ENCODE results near the gene LCTL. TPM values are rescaled to one million over a fixed set of nuclear protein-coding genes. Genes with fewer than 3 reads are reported as not detected.
A peak's percentile ranks its signal among the peaks of the same experiment; 100 is the strongest.

LCTL gene
- total and polyA plus RNA-seq, 2 donors (not counting 1 experiment from before 2014, with no cell fraction given): 0.66 to 0.96 TPM

GRCh38 chr15:66566963-66567531, 1.2 kb upstream of the LCTL start:
- Histone ChIP-seq H3K36me3 (ENCODE audit: control insufficient read depth, insufficient read depth, low read length) (no peaks in the 10 kb centered on the region), H3K4me1 (ENCODE audit: control insufficient read depth, extremely low read depth, insufficient read depth, low read length) (peaks cover 11% of the 10 kb centered on the region), H3K9ac (ENCODE audit: insufficient read depth, low read length) (no peak overlapping the region), H4K20me1 (ENCODE audit: control insufficient read depth, extremely low read depth, insufficient read depth, low read length) (no peaks in the 10 kb centered on the region), H3K9me3 (ENCODE audit: control insufficient read depth, insufficient read depth, low read depth, low read length) (no peaks in the 10 kb centered on the region), H3K4me2 (ENCODE audit: extremely low read depth, insufficient read depth, low read length) (peak overlapping the region; percentile 87), H3K27me3 (ENCODE audit: control insufficient read depth, insufficient read depth, low read length) (no peaks in the 10 kb centered on the region), H3K27ac (ENCODE audit: insufficient read depth, low read length) (no peak overlapping the region), H3K79me2 (ENCODE audit: control insufficient read depth, insufficient read depth, low read length) (no peaks in the 10 kb centered on the region), H3K4me3 (replicated peaks in 1 of 4; ENCODE audit: control extremely low read depth in 1 of 4, insufficient read depth in 1 of 4, low read depth in 3 of 4, low read length in 4 of 4) (no peak overlapping the region), H2AFZ (ENCODE audit: low read length) (peak overlapping the region; percentile 91)
- peak; percentile 70 to 73 for DNase-seq (ENCODE audit: low read depth in 2 of 2)
- TF ChIP-seq EZH2 (IDR thresholded peaks at IDR 0.05; ENCODE audit: low read length, missing control alignments) (no peak), CTCF (conservative IDR thresholded peaks at IDR 0.05 in 1 of 2, IDR thresholded peaks at IDR 0.05 in 1 of 2; ENCODE audit: low read depth in 1 of 2, low read length in 2 of 2) (peak; percentile 68 to 70)

- Histone ChIP-seq H3K79me2 (ENCODE audit: control insufficient read depth, insufficient read depth, low read length) (no peaks in the 10 kb centered on the region), H3K4me1 (ENCODE audit: control insufficient read depth, extremely low read depth, insufficient read depth, low read length) (peaks cover 11% of the 10 kb centered on the region), H3K27ac (ENCODE audit: insufficient read depth, low read length) (no peak overlapping the region), H3K4me3 (replicated peaks in 1 of 4; ENCODE audit: control extremely low read depth in 1 of 4, insufficient read depth in 1 of 4, low read depth in 3 of 4, low read length in 4 of 4) (no peak overlapping the region), H3K9ac (ENCODE audit: insufficient read depth, low read length) (no peak overlapping the region), H3K4me2 (ENCODE audit: extremely low read depth, insufficient read depth, low read length) (peak overlapping the region; percentile 51), H3K27me3 (ENCODE audit: control insufficient read depth, insufficient read depth, low read length) (no peaks in the 10 kb centered on the region), H2AFZ (ENCODE audit: low read length) (no peak overlapping the region), H3K36me3 (ENCODE audit: control insufficient read depth, insufficient read depth, low read length) (no peaks in the 10 kb centered on the region), H3K9me3 (ENCODE audit: control insufficient read depth, insufficient read depth, low read depth, low read length) (no peaks in the 10 kb centered on the region), H4K20me1 (ENCODE audit: control insufficient read depth, extremely low read depth, insufficient read depth, low read length) (no peaks in the 10 kb centered on the region)
- TF ChIP-seq CTCF (conservative IDR thresholded peaks at IDR 0.05 in 1 of 2, IDR thresholded peaks at IDR 0.05 in 1 of 2; ENCODE audit: low read depth in 1 of 2, low read length in 2 of 2) (no peak), EZH2 (IDR thresholded peaks at IDR 0.05; ENCODE audit: low read length, missing control alignments) (no peak)
- DNase-seq (ENCODE audit: low read depth in 2 of 2): no peak
Measured at GRCh38 chr15:66565141-66565641, 607 bp downstream of the LCTL start.

GRCh38 chr15:66564136-66565041, 1.4 kb downstream of the LCTL start:
- Histone ChIP-seq H3K27me3 (ENCODE audit: control insufficient read depth, insufficient read depth, low read length) (no peaks in the 10 kb centered on the region), H3K4me3 (replicated peaks in 1 of 4; ENCODE audit: control extremely low read depth in 1 of 4, insufficient read depth in 1 of 4, low read depth in 3 of 4, low read length in 4 of 4) (no peak overlapping the region), H3K4me1 (ENCODE audit: control insufficient read depth, extremely low read depth, insufficient read depth, low read length) (peaks cover 11% of the 10 kb centered on the region), H3K27ac (ENCODE audit: insufficient read depth, low read length) (no peak overlapping the region), H3K9me3 (ENCODE audit: control insufficient read depth, insufficient read depth, low read depth, low read length) (no peaks in the 10 kb centered on the region), H3K79me2 (ENCODE audit: control insufficient read depth, insufficient read depth, low read length) (no peaks in the 10 kb centered on the region), H3K4me2 (ENCODE audit: extremely low read depth, insufficient read depth, low read length) (no peak overlapping the region), H3K9ac (ENCODE audit: insufficient read depth, low read length) (no peak overlapping the region), H2AFZ (ENCODE audit: low read length) (no peak overlapping the region), H4K20me1 (ENCODE audit: control insufficient read depth, extremely low read depth, insufficient read depth, low read length) (no peaks in the 10 kb centered on the region), H3K36me3 (ENCODE audit: control insufficient read depth, insufficient read depth, low read length) (no peaks in the 10 kb centered on the region)
- no peak for DNase-seq (ENCODE audit: low read depth in 2 of 2)
- TF ChIP-seq EZH2 (IDR thresholded peaks at IDR 0.05; ENCODE audit: low read length, missing control alignments): no peak
- TF ChIP-seq CTCF (conservative IDR thresholded peaks at IDR 0.05 in 1 of 2, IDR thresholded peaks at IDR 0.05 in 1 of 2; ENCODE audit: low read depth in 1 of 2, low read length in 2 of 2): no peak

Measured in fibroblast of lung (primary cell).